Liver (tissue), 9 donors: ENCODE results near the gene ULK4. TPM values are rescaled to one million over a fixed set of nuclear protein-coding genes. Genes with fewer than 3 reads are reported as not detected.
A peak's percentile ranks its signal among the peaks of the same experiment; 100 is the strongest.

ENCODE experiments used
- DNase-seq: peaks from one replicate; pipeline ENCODE4 v3.0.0-alpha.2; 2017; ENCODE audit warnings: low spot score
- H3K27ac ChIP-seq, 2 donors: one replicate each; pipeline ENCODE4 v1.7.0; 2013; ENCODE audit warnings: inconsistent platforms in 2 of 2, low read length in 2 of 2, control low read depth in 1 of 2, low read depth in 1 of 2, mild to moderate bottlenecking in 1 of 2
- H3K27me3 ChIP-seq, 4 donors: one replicate each; pipeline versions ENCODE4 v1.6.1 to v1.7.0; 2013; ENCODE audit warnings: low read length in 3 of 4, inconsistent platforms in 1 of 4, mild to moderate bottlenecking in 1 of 4, moderate library complexity in 1 of 4; ENCODE audit not compliant: control insufficient read depth in 4 of 4, insufficient read depth in 4 of 4
- H3K36me3 ChIP-seq, 4 donors: one replicate each; pipeline versions ENCODE4 v1.6.1 to v1.7.0; 2013; ENCODE audit warnings: low read length in 3 of 4, mild to moderate bottlenecking in 3 of 4, low read depth in 1 of 4, moderate library complexity in 1 of 4; ENCODE audit not compliant: control insufficient read depth in 4 of 4, insufficient read depth in 3 of 4
- H3K4me1 ChIP-seq, 4 donors: one replicate each; pipeline versions ENCODE4 v1.6.1 to v1.7.0; 2013; ENCODE audit warnings: low read length in 3 of 4, mild to moderate bottlenecking in 3 of 4, moderate library complexity in 1 of 4; ENCODE audit not compliant: control insufficient read depth in 4 of 4, insufficient read depth in 4 of 4
- H3K4me3 ChIP-seq, 3 donors: one replicate each; pipeline versions ENCODE4 v1.6.1 to v1.7.0; 2013; ENCODE audit warnings: low read length in 3 of 3, control low read depth in 1 of 3, low read depth in 1 of 3, mild to moderate bottlenecking in 1 of 3
- H3K9ac ChIP-seq, 2 donors: one replicate each; pipeline ENCODE4 v1.7.0; 2013; ENCODE audit warnings: low read length in 2 of 2, mild to moderate bottlenecking in 2 of 2, moderate library complexity in 2 of 2, control low read depth in 1 of 2, low read depth in 1 of 2
- H3K9me3 ChIP-seq, 4 donors: one replicate each; pipeline versions ENCODE4 v1.6.1 to v1.7.0; 2013; ENCODE audit warnings: low read length in 3 of 4; ENCODE audit not compliant: control insufficient read depth in 4 of 4
- ATF3 ChIP-seq: IDR thresholded peaks from 2 replicates; pipeline ENCODE4 v1.6.1; 2016; ENCODE audit warnings: antibody characterized with exemption
- CTCF ChIP-seq: fragments of 150-350 bp; IDR thresholded peaks from 2 replicates; pipeline ENCODE4 v1.5.1; 2017; ENCODE audit warnings: improper control_type of control experiment, low read depth, low read length; ENCODE audit not compliant: missing input control
- EGR1 ChIP-seq, 2 donors: IDR thresholded peaks; 2 replicates each; pipeline ENCODE4 v1.6.1; 2016 to 2018; ENCODE audit warnings: antibody characterized with exemption in 2 of 2, low read depth in 2 of 2
- FOXA1 ChIP-seq: IDR thresholded peaks from 2 replicates; pipeline ENCODE4 v1.6.1; 2016; ENCODE audit warnings: antibody characterized with exemption
- FOXA2 ChIP-seq: IDR thresholded peaks from 2 replicates; pipeline ENCODE4 v1.6.1; 2016; ENCODE audit warnings: antibody characterized with exemption
- GABPA ChIP-seq, 2 donors: IDR thresholded peaks in 1 of 2; conservative IDR thresholded peaks in 1 of 2; 2 replicates each; pipeline ENCODE4 v1.6.1; 2016; ENCODE audit warnings: antibody characterized with exemption in 2 of 2, mild to moderate bottlenecking in 1 of 2, moderate library complexity in 1 of 2
- HNF4A ChIP-seq, 2 donors: conservative IDR thresholded peaks; 2 replicates each; pipeline ENCODE4 v1.6.1; 2016; ENCODE audit warnings: antibody characterized with exemption in 2 of 2, mild to moderate bottlenecking in 2 of 2
- HNF4G ChIP-seq: IDR thresholded peaks from 2 replicates; pipeline ENCODE4 v1.6.1; 2016; ENCODE audit warnings: antibody characterized with exemption
- JUND ChIP-seq, 2 donors: IDR thresholded peaks; 2 replicates each; pipeline ENCODE4 v1.6.1; 2016; ENCODE audit warnings: antibody characterized with exemption in 2 of 2
- MAX ChIP-seq: IDR thresholded peaks from 2 replicates; pipeline ENCODE4 v1.6.1; 2016; ENCODE audit warnings: antibody characterized with exemption
- NR2F2 ChIP-seq: IDR thresholded peaks from 2 replicates; pipeline ENCODE4 v1.6.1; 2016; ENCODE audit warnings: antibody characterized with exemption
- RAD21 ChIP-seq, 2 donors: IDR thresholded peaks; 2 replicates each; pipeline ENCODE4 v1.6.1; 2016; ENCODE audit warnings: antibody characterized with exemption in 2 of 2, mild to moderate bottlenecking in 2 of 2
- REST ChIP-seq: IDR thresholded peaks from 2 replicates; pipeline ENCODE4 v1.6.1; 2016; ENCODE audit warnings: antibody characterized with exemption, mild to moderate bottlenecking
- RXRA ChIP-seq, 2 donors: IDR thresholded peaks; 2 replicates each; pipeline ENCODE4 v1.6.1; 2017 to 2018; ENCODE audit warnings: antibody characterized with exemption in 2 of 2, mild to moderate bottlenecking in 1 of 2
- SP1 ChIP-seq: IDR thresholded peaks from 2 replicates; pipeline ENCODE4 v1.6.1; 2018; ENCODE audit warnings: antibody characterized with exemption, mild to moderate bottlenecking
- TAF1 ChIP-seq: conservative IDR thresholded peaks from 2 replicates; pipeline ENCODE4 v1.6.1; 2016; ENCODE audit warnings: antibody characterized with exemption, mild to moderate bottlenecking
- YY1 ChIP-seq: IDR thresholded peaks from 2 replicates; pipeline ENCODE4 v1.6.1; 2016; ENCODE audit warnings: antibody characterized with exemption, mild to moderate bottlenecking
- ZBTB33 ChIP-seq: IDR thresholded peaks from 2 replicates; pipeline ENCODE4 v1.6.1; 2016; ENCODE audit warnings: antibody characterized with exemption
- WGBS: extraction: QIAGEN DNeasy Blood & Tissue Kit; methylation state at CpG from one replicate; pipeline ENCODE4 v1.1.7; 2013; 5-methylcytosine and 5-hydroxymethylcytosine counted together
- polyA plus RNA-seq, 2 donors: library from polyadenylated mRNA; stranded (reverse) in 1 of 2; unstranded in 1 of 2; fragments of 200-250 nt in 1 of 2; fragments of >200 nt in 1 of 2; fragmentation: Nextera tagmentation in 1 of 2; extraction: Ambion mirVana in 1 of 2; gene quantifications; one replicate each; pipeline versions ENCODE4 v1.2.1 to v1.2.3, GENCODE V29; 2013 to 2015
- total RNA-seq, 2 donors: library from RNA; depleted of rRNA; stranded (reverse); fragments of >200 nt; gene quantifications; one replicate each; pipeline ENCODE4 v1.2.3, GENCODE V29; 2014
- donor health status: healthy.
- donor health status: healthy.
- donor health status: healthy.
- donor health status: healthy.
- donor health status: healthy.

Gene ULK4
- total RNA-seq (10 to 100 TPM in 1 of 2 donors, 1 to 10 TPM in 1; 4.7 to 11.5 TPM), polyA plus RNA-seq (1 to 10 TPM; 1.1 to 1.7 TPM)

- H3K9ac ChIP-seq, result peak within 1 kb of the TSS; percentile 54 to 62
- no peaks in the 10 kb centered on the region for H3K36me3 ChIP-seq
- peak within 1 kb of the TSS; percentile 61 to 79 (median 78) for H3K4me3 ChIP-seq
- H3K27me3 ChIP-seq, result no peaks in the 10 kb centered on the region
- H3K4me1 ChIP-seq, result peaks cover 3 to 7% (median 6%) of the 10 kb centered on the region in 4 donors
- peak; percentile 24 for TF ChIP-seq ATF3
- no peak for TF ChIP-seq CTCF
- no peak for TF ChIP-seq TAF1
- peak; percentile 92 to 94 for TF ChIP-seq HNF4A (conservative IDR thresholded peaks at IDR 0.05)
- peak; percentile 99 for TF ChIP-seq MAX
- no peak for TF ChIP-seq FOXA1
- TF ChIP-seq REST, result peak; percentile 70
- TF ChIP-seq NR2F2, result peak; percentile 70
- peak; percentile 58 to 61 for TF ChIP-seq RAD21 (IDR thresholded peaks at IDR 0.05)
- TF ChIP-seq HNF4G, result no peak
- peak; percentile 91 for TF ChIP-seq SP1
- TF ChIP-seq JUND (IDR thresholded peaks at IDR 0.05), result peak; percentile 80 to 88
- TF ChIP-seq RXRA (IDR thresholded peaks at IDR 0.05), result peak; percentile 75 to 77
- peak; percentile 42 for TF ChIP-seq ZBTB33
- peak; percentile 89 to 97 for TF ChIP-seq GABPA (IDR thresholded peaks at IDR 0.05 in 1 of 2, conservative IDR thresholded peaks at IDR 0.05 in 1 of 2)
- peak; percentile 85 for TF ChIP-seq YY1
- TF ChIP-seq EGR1 (IDR thresholded peaks at IDR 0.05; ENCODE audit: low read depth in 2 of 2), result peak; percentile 83 to 92
- TF ChIP-seq FOXA2, result no peak
- peak; percentile 93 for DNase-seq
- WGBS, result under 1% methylated on average over 58 of the region's 58 CpGs
- peak within 1 kb of the TSS; percentile 58 to 83 for H3K27ac ChIP-seq
- H3K9me3 ChIP-seq, result no peaks in the 10 kb centered on the region
These were observed at the start of gene ULK4 for GRCh38 chr3:41961751-41962679. TSS of gene ULK4 (minus strand) at chr3:41962103. CDS start at chr3:41954759, 7,344 bp downstream.
